SK-MEL-5 (cell line): ENCODE measurements around the gene MEGF9. TPM values are rescaled to one million over a fixed set of nuclear protein-coding genes. Genes with fewer than 3 reads are reported as not detected.
"Not testable (repeated sequence)": the region's sequence is repeated elsewhere in the genome, so short reads cannot be mapped to it uniquely, and the experiment has no call there.

Experiments
- DNase-seq: peaks from one replicate; pipeline ENCODE4 v3.0.0-alpha.2; 2016; ENCODE audit warnings: low read depth, low spot score
- in situ Hi-C: cut with HindIII; loops from 2 replicates; pipeline ENCODE4 v1.10.0; 2016; ENCODE audit warnings: low sequenced_read_pairs, high pct_unique_total_duplicates, low pct_unique_long_range_greater_than_20kb
- total RNA-seq: library from RNA; depleted of rRNA; stranded (reverse); fragments of >200 nt; shearing (Covaris generic); gene quantifications from 2 replicates; pipeline ENCODE4 v1.2.3, GENCODE V29; 2014

MEGF9 gene
- total RNA-seq, 1 experiment from 2014 or later = 23.6 TPM

GRCh38 chr9:120646948-120647347, 67.3 kb downstream of the MEGF9 start:
- DNase-seq = no peak
- in situ Hi-C loops = no loop called here

GRCh38 chr9:120645760-120646159, 68.5 kb downstream of the MEGF9 start:
- DNase-seq = no peak
- in situ Hi-C loops = no loop called here

GRCh38 chr9:120643061-120643460, 71.2 kb downstream of the MEGF9 start:
- DNase-seq = peak; percentile 94
- in situ Hi-C loops = no loop called here

GRCh38 chr9:120642129-120642770, 72.0 kb downstream of the MEGF9 start:
- in situ Hi-C loops = no loop called here
- DNase-seq = peak; percentile 46

GRCh38 chr9:120640874-120641273, 73.4 kb downstream of the MEGF9 start:
- in situ Hi-C loops, DNase-seq: not testable (repeated sequence)

GRCh38 chr9:120640380-120640779, 73.9 kb downstream of the MEGF9 start:
- DNase-seq = no peak
- in situ Hi-C loops = no loop called here

- in situ Hi-C loops = no loop called here
- DNase-seq = no peak
These were observed 76.4 kb downstream of the MEGF9 start for GRCh38 chr9:120637919-120638318.

- DNase-seq = no peak
- in situ Hi-C loops = no loop called here
These were observed 77.9 kb downstream of the MEGF9 start for GRCh38 chr9:120636194-120636957.

GRCh38 chr9:120635011-120635410, 79.3 kb downstream of the MEGF9 start:
- in situ Hi-C loops = no loop called here

GRCh38 chr9:120630333-120630732, 83.9 kb downstream of the MEGF9 start:
- DNase-seq = peak; percentile 30
- in situ Hi-C loops = no loop called here

More at GRCh38 chr9:120635011-120635410, 79.3 kb downstream of the MEGF9 start:
- no peak for DNase-seq

- in situ Hi-C loops, DNase-seq: not testable (repeated sequence)
These were observed 85.3 kb downstream of the MEGF9 start for GRCh38 chr9:120628925-120629497.

GRCh38 chr9:120628207-120628924, 85.9 kb downstream of the MEGF9 start:
- in situ Hi-C loops = no loop called here
- DNase-seq = peak; percentile 89

GRCh38 chr9:120627073-120627472, 87.2 kb downstream of the MEGF9 start:
- no peak for DNase-seq

GRCh38 chr9:120626512-120626911, 87.8 kb downstream of the MEGF9 start:
- in situ Hi-C loops = no loop called here
- DNase-seq = no peak

More at GRCh38 chr9:120627073-120627472, 87.2 kb downstream of the MEGF9 start:
- in situ Hi-C loops = no loop called here

- DNase-seq = peak; percentile 37
- in situ Hi-C loops = no loop called here
These were observed 89.0 kb downstream of the MEGF9 start for GRCh38 chr9:120625222-120625621.

- in situ Hi-C loops = no loop called here
- DNase-seq = no peak
These were observed 91.5 kb downstream of the MEGF9 start for GRCh38 chr9:120622790-120623189.

- in situ Hi-C loops = no loop called here
- no peak for DNase-seq
These were observed 92.3 kb downstream of the MEGF9 start for GRCh38 chr9:120621941-120622340.
